ENCODE data around the gene ZDHHC5.

GRCh38 chr11:57700425-57700824 lies 32.5 kb downstream of the ZDHHC5 start:
- TF ChIP-seq CTCF (IDR thresholded peaks at IDR 0.05) (no peak), SIN3A (IDR thresholded peaks at IDR 0.05; ENCODE audit: borderline replicate concordance, insufficient read depth, low read depth, low read length) (no peak), TCF7L2 (IDR thresholded peaks at IDR 0.05; ENCODE audit: low read depth, low read length) (no peak), REST (IDR thresholded peaks at IDR 0.05; ENCODE audit: insufficient read depth in 1 of 2, low read depth in 2 of 2, low read length in 1 of 2) (no peak)
